ENCODE data around the gene ZBTB44. TPM values are rescaled to one million over a fixed set of nuclear protein-coding genes. Genes with fewer than 3 reads are reported as not detected.

The ZBTB44 gene
- total RNA-seq, 2 donors from 2014 or later, result 24.2 to 30.5 TPM

- intact Hi-C loops (cut with DNase I), result no loop called here
These were observed 126.0 kb downstream of the ZBTB44 start for GRCh38 chr11:130188585-130189347.

GRCh38 chr11:130188047-130188446, 126.7 kb downstream of the ZBTB44 start:
- intact Hi-C loops (cut with DNase I), result no loop called here
- no peak for DNase-seq (ENCODE audit: low spot score)

More at GRCh38 chr11:130188585-130189347, 126.0 kb downstream of the ZBTB44 start:
- no peak for DNase-seq (ENCODE audit: low spot score)

GRCh38 chr11:130187096-130187495, 127.6 kb downstream of the ZBTB44 start:
- no peak for DNase-seq (ENCODE audit: low spot score)
- intact Hi-C loops (cut with DNase I), result no loop called here

- intact Hi-C loops (cut with DNase I), result no loop called here
- no peak for DNase-seq (ENCODE audit: low spot score)
These were observed 130.7 kb downstream of the ZBTB44 start for GRCh38 chr11:130183878-130184610.

- no peak for DNase-seq (ENCODE audit: low spot score)
- intact Hi-C loops (cut with DNase I), result no loop called here
These were observed 133.1 kb downstream of the ZBTB44 start for GRCh38 chr11:130181295-130182272.

GRCh38 chr11:130180896-130181294, 133.8 kb downstream of the ZBTB44 start:
- DNase-seq (ENCODE audit: low spot score), result no peak
- intact Hi-C loops (cut with DNase I), result no loop called here

GRCh38 chr11:130180491-130180890, 134.2 kb downstream of the ZBTB44 start:
- intact Hi-C loops (cut with DNase I), result no loop called here
- DNase-seq (ENCODE audit: low spot score), result no peak

GRCh38 chr11:130179396-130180306, 135.1 kb downstream of the ZBTB44 start:
- intact Hi-C loops (cut with DNase I), result no loop called here

GRCh38 chr11:130178441-130179339, 136.0 kb downstream of the ZBTB44 start:
- no peak for DNase-seq (ENCODE audit: low spot score)
- intact Hi-C loops (cut with DNase I), result no loop called here

More at GRCh38 chr11:130179396-130180306, 135.1 kb downstream of the ZBTB44 start:
- DNase-seq (ENCODE audit: low spot score), result no peak

- intact Hi-C loops (cut with DNase I), result no loop called here
- no peak for DNase-seq (ENCODE audit: low spot score)
These were observed 136.9 kb downstream of the ZBTB44 start for GRCh38 chr11:130177782-130178181.

Other genes with a start within 250 kb of the ZBTB44 start
- 100 to 1,000 TPM; 284 to 350 TPM for gene APLP2, start 245.0 kb downstream of the ZBTB44 start, total RNA-seq
- gene ST14, start 155.1 kb downstream of the ZBTB44 start, total RNA-seq, result 1 to 10 TPM; 4.9 to 6.0 TPM
- gene ADAMTS8, start 113.7 kb upstream of the ZBTB44 start, total RNA-seq, result 1 to 10 TPM in 1 of 2 donors, under 1 TPM in 1; 0.86 to 3.4 TPM
- 10 to 100 TPM in 1 of 2 donors, 1 to 10 TPM in 1; 6.3 to 20.7 TPM for gene ADAMTS15, start 133.7 kb upstream of the ZBTB44 start, total RNA-seq